Activated naive CD8-positive, alpha-beta T cell treated with anti-CD3 and anti-CD28 coated beads, Interleukin-2, amount 50 U/mL, for 16 hours (primary cell): ENCODE measurements around the gene LAPTM4A.

Experiments
- DNase-seq: peaks from one replicate; pipeline ENCODE4 v3.0.0-alpha.2; 2020; ENCODE audit warnings: low read depth, low spot score

LAPTM4A gene

GRCh38 chr2:20019747-20020146 is 31.7 kb downstream of the LAPTM4A start:
- DNase-seq, result no peak

GRCh38 chr2:20018601-20019152 is 32.8 kb downstream of the LAPTM4A start:
- DNase-seq, result no peak

- no peak for DNase-seq
Observed at GRCh38 chr2:20016346-20016745, 35.1 kb downstream of the LAPTM4A start.

GRCh38 chr2:20015482-20016083 is 35.8 kb downstream of the LAPTM4A start:
- no peak for DNase-seq

- no peak for DNase-seq
Observed at GRCh38 chr2:20013126-20013849, 38.1 kb downstream of the LAPTM4A start.

- DNase-seq, result no peak
Observed at GRCh38 chr2:20012282-20013125, 38.9 kb downstream of the LAPTM4A start, which contains the start of gene MATN3. Gene MATN3 (minus strand): TSS chr2:20012668. CDS start chr2:20012631, 37 bp downstream.

- no peak for DNase-seq
Observed at GRCh38 chr2:20012032-20012281, 39.5 kb downstream of the LAPTM4A start.

GRCh38 chr2:20011276-20012031 is 40.0 kb downstream of the LAPTM4A start:
- no peak for DNase-seq

GRCh38 chr2:20008703-20009102 is 42.7 kb downstream of the LAPTM4A start:
- DNase-seq, result no peak

- no peak for DNase-seq
Observed at GRCh38 chr2:20005891-20006470, 45.4 kb downstream of the LAPTM4A start.

GRCh38 chr2:20005067-20005627 is 46.3 kb downstream of the LAPTM4A start:
- DNase-seq, result no peak

GRCh38 chr2:20001361-20001863 is 50.0 kb downstream of the LAPTM4A start:
- DNase-seq, result no peak

- no peak for DNase-seq
Observed at GRCh38 chr2:19993731-19994130, 57.7 kb downstream of the LAPTM4A start.

- no peak for DNase-seq
Observed at GRCh38 chr2:19991895-19992294, 59.5 kb downstream of the LAPTM4A start.

- no peak for DNase-seq
Observed at GRCh38 chr2:19990416-19990728, 61.1 kb downstream of the LAPTM4A start.

- peak; percentile 76 for DNase-seq
Observed at GRCh38 chr2:19989667-19990415, 61.6 kb downstream of the LAPTM4A start, which contains the start of gene WDR35. Gene WDR35 (minus strand): TSS chr2:19990105. CDS start chr2:19990015, 90 bp downstream.

GRCh38 chr2:19989342-19989666 is 62.1 kb downstream of the LAPTM4A start:
- DNase-seq, result no peak

- DNase-seq, result no peak
Observed at GRCh38 chr2:19988600-19988999, 62.8 kb downstream of the LAPTM4A start.

- no peak for DNase-seq
Observed at GRCh38 chr2:19987936-19988335, 63.5 kb downstream of the LAPTM4A start.
